Nephron progenitor cell (in vitro differentiated cells): ENCODE measurements around the gene FRG2C.
"Not testable (repeated sequence)": the region's sequence is repeated elsewhere in the genome, so short reads cannot be mapped to it uniquely, and the experiment has no call there.

Experiments
- DNase-seq: peaks from one replicate; pipeline ENCODE4 v3.0.0; 2021
- H3K27ac Mint-ChIP-seq: 2 replicates; pipeline ENCODE4 v1.8.0; 2021; ENCODE audit warnings: mild to moderate bottlenecking, moderate library complexity, mixed read lengths
- H3K27me3 Mint-ChIP-seq: 2 replicates; pipeline ENCODE4 v1.8.0; 2021; ENCODE audit warnings: mild to moderate bottlenecking, low read depth, mixed read lengths; ENCODE audit not compliant: poor library complexity
- H3K36me3 Mint-ChIP-seq: 2 replicates; pipeline ENCODE4 v1.8.0; 2021; ENCODE audit warnings: low read depth, mixed read lengths
- H3K4me1 Mint-ChIP-seq: 2 replicates; pipeline ENCODE4 v1.8.0; 2021; ENCODE audit warnings: mixed read lengths
- H3K4me3 Mint-ChIP-seq: 2 replicates; pipeline ENCODE4 v1.8.0; 2021; ENCODE audit warnings: mild to moderate bottlenecking, moderate library complexity, mixed read lengths
- H3K9me3 Mint-ChIP-seq: 2 replicates; pipeline ENCODE4 v1.8.0; 2021; ENCODE audit warnings: mild to moderate bottlenecking, moderate library complexity, mixed read lengths
- CTCF ChIP-seq: fragments of 200-600 bp; sonication (generic); IDR thresholded peaks from 2 replicates; pipeline ENCODE4 v1.5.0; 2021; ENCODE audit warnings: antibody characterized with exemption

FRG2C gene

GRCh38 chr3:75669348-75670297 is 5.5 kb downstream of the FRG2C start:
- Mint-ChIP-seq H3K4me1 (peaks cover 35% of the 10 kb centered on the region), H3K36me3 (peaks cover 21% of the 10 kb centered on the region), H3K9me3 (peaks cover 65% of the 10 kb centered on the region), H3K27me3 (peaks cover 97% of the 10 kb centered on the region), H3K4me3 (peak overlapping the region; percentile 85)
- not testable (repeated sequence) for H3K27ac Mint-ChIP-seq
- peak; percentile 53 for DNase-seq

GRCh38 chr3:75670298-75671286 is 6.5 kb downstream of the FRG2C start:
- Mint-ChIP-seq H3K27me3 (peaks cover 90% of the 10 kb centered on the region), H3K36me3 (peaks cover 25% of the 10 kb centered on the region)
- DNase-seq = peak; percentile 38

GRCh38 chr3:75671287-75672139 is 7.4 kb downstream of the FRG2C start:
- H3K36me3 Mint-ChIP-seq = peaks cover 30% of the 10 kb centered on the region
- H3K4me1 Mint-ChIP-seq = peaks cover 35% of the 10 kb centered on the region
- peaks cover 70% of the 10 kb centered on the region for H3K9me3 Mint-ChIP-seq
- DNase-seq, H3K27ac Mint-ChIP-seq: not testable (repeated sequence)
- peaks cover 81% of the 10 kb centered on the region for H3K27me3 Mint-ChIP-seq
- H3K4me3 Mint-ChIP-seq = peak overlapping the region; percentile 85

More at GRCh38 chr3:75670298-75671286, 6.5 kb downstream of the FRG2C start:
- Mint-ChIP-seq H3K4me1 (peaks cover 35% of the 10 kb centered on the region), H3K4me3 (peak overlapping the region; percentile 85), H3K9me3 (peaks cover 72% of the 10 kb centered on the region)
- H3K27ac Mint-ChIP-seq = not testable (repeated sequence)

GRCh38 chr3:75672140-75672775 is 8.1 kb downstream of the FRG2C start:
- Mint-ChIP-seq H3K9me3 (peaks cover 67% of the 10 kb centered on the region), H3K36me3 (peaks cover 30% of the 10 kb centered on the region), H3K4me1 (peaks cover 35% of the 10 kb centered on the region), H3K4me3 (peak overlapping the region; percentile 85), H3K27me3 (peaks cover 73% of the 10 kb centered on the region)
- TF ChIP-seq CTCF = peak; percentile 26
- peak; percentile 76 for DNase-seq
- H3K27ac Mint-ChIP-seq = not testable (repeated sequence)

- H3K36me3 Mint-ChIP-seq = peaks cover 11% of the 10 kb centered on the region
- DNase-seq, H3K4me3 Mint-ChIP-seq, H3K27me3 Mint-ChIP-seq, H3K4me1 Mint-ChIP-seq, H3K27ac Mint-ChIP-seq: not testable (repeated sequence)
- peaks cover 21% of the 10 kb centered on the region for H3K9me3 Mint-ChIP-seq
These were observed 19.8 kb downstream of the FRG2C start for GRCh38 chr3:75683965-75684364.

GRCh38 chr3:75687323-75687722 is 23.2 kb downstream of the FRG2C start:
- H3K27ac Mint-ChIP-seq = no peak overlapping the region
- peaks cover 15% of the 10 kb centered on the region for H3K36me3 Mint-ChIP-seq
- no peaks in the 10 kb centered on the region for H3K4me1 Mint-ChIP-seq
- peaks cover 35% of the 10 kb centered on the region for H3K9me3 Mint-ChIP-seq
- H3K4me3 Mint-ChIP-seq = no peak overlapping the region
- TF ChIP-seq CTCF = no peak
- no peak for DNase-seq
- no peaks in the 10 kb centered on the region for H3K27me3 Mint-ChIP-seq

GRCh38 chr3:75692061-75692460 is 27.9 kb downstream of the FRG2C start:
- H3K4me1 Mint-ChIP-seq = no peaks in the 10 kb centered on the region
- no peak for TF ChIP-seq CTCF
- H3K9me3 Mint-ChIP-seq = peaks cover 29% of the 10 kb centered on the region
- H3K36me3 Mint-ChIP-seq = peaks cover 15% of the 10 kb centered on the region
- no peak overlapping the region for H3K27ac Mint-ChIP-seq
- no peaks in the 10 kb centered on the region for H3K27me3 Mint-ChIP-seq
- no peak overlapping the region for H3K4me3 Mint-ChIP-seq
- DNase-seq = no peak
